Heart right ventricle (tissue), 16 donors: Measurements from ENCODE around the gene HUNK. TPM values are rescaled to one million over a fixed set of nuclear protein-coding genes. Genes with fewer than 3 reads are reported as not detected.

ENCODE experiments used
- ATAC-seq, 8 donors: fragments of 200-7000 bp; cut with Tn5 transposase; one replicate each; pipeline ENCODE4 v1.9.1; 2020; ENCODE audit warnings: mild to moderate bottlenecking in 8 of 8, moderate library complexity in 8 of 8, moderate number of reproducible peaks in 1 of 8
- DNase-seq, 2 donors: peaks; one replicate each; pipeline ENCODE4 v3.0.0-alpha.2; 2020
- H3K27ac ChIP-seq, 10 donors: fragments of 200-600 bp; sonication (generic) in 2 of 10; one replicate each; pipeline versions ENCODE4 v1.5.0 to v1.8.0; 2020 to 2022; ENCODE audit warnings: mild to moderate bottlenecking in 3 of 10
- H3K27me3 ChIP-seq, 7 donors: fragments of 200-600 bp; one replicate each; pipeline ENCODE4 v1.8.0; 2021 to 2022; ENCODE audit warnings: mild to moderate bottlenecking in 2 of 7
- H3K36me3 ChIP-seq, 9 donors: fragments of 200-600 bp; sonication (generic) in 1 of 9; one replicate each; pipeline versions ENCODE4 v1.5.0 to v1.8.0; 2020 to 2022; ENCODE audit warnings: mild to moderate bottlenecking in 2 of 9
- H3K4me1 ChIP-seq, 9 donors: fragments of 200-600 bp; sonication (generic) in 1 of 9; one replicate each; pipeline versions ENCODE4 v1.5.0 to v1.8.0; 2020 to 2022; ENCODE audit warnings: mild to moderate bottlenecking in 4 of 9
- H3K4me3 ChIP-seq, 10 donors: fragments of 200-600 bp; sonication (generic) in 2 of 10; one replicate each; pipeline versions ENCODE4 v1.5.0 to v1.8.0; 2020 to 2022; ENCODE audit warnings: mild to moderate bottlenecking in 7 of 10, moderate library complexity in 2 of 10
- H3K9me3 ChIP-seq, 11 donors: fragments of 200-600 bp in 10 of 11; sonication (generic) in 2 of 11; one replicate each; pipeline versions ENCODE4 v1.5.0 to v1.8.0; 2013 to 2022; ENCODE audit warnings: mild to moderate bottlenecking in 2 of 11, control low read depth in 1 of 11, moderate library complexity in 1 of 11
- CTCF ChIP-seq, 9 donors: fragments of 200-600 bp; sonication (generic) in 2 of 9; IDR thresholded peaks; one replicate each; pipeline versions ENCODE4 v1.5.0 to v1.8.0; 2021 to 2022; ENCODE audit warnings: antibody characterized with exemption in 9 of 9, mild to moderate bottlenecking in 5 of 9, moderate library complexity in 1 of 9
- WGBS, 2 donors: extraction: QIAGEN DNeasy Blood & Tissue Kit; methylation state at CpG; one replicate each; pipeline ENCODE4 v1.1.7; 2013; ENCODE audit warnings: inconsistent platforms in 1 of 2; 5-methylcytosine and 5-hydroxymethylcytosine counted together
- intact Hi-C, 10 donors: fragments of 100-400 bp; cut with DNase I; formaldehyde crosslinking; loops; one replicate each; pipeline versions ENCODE4 v1.11.1 to v1.14.2; 2022
- polyA plus RNA-seq, 2 donors: library from polyadenylated mRNA; stranded (reverse); fragments of 200-250 nt; gene quantifications; one replicate each; pipeline ENCODE4 v1.2.3, GENCODE V29; 2013
- total RNA-seq, 10 donors: library from RNA; stranded (reverse); fragmentation: NEBNext Ultra II Directional in 3 of 10; extraction: Animal tissue kit (Norgen Biotek cat#: 25700) in 3 of 10; gene quantifications; one replicate each; pipeline versions ENCODE4 v1.2.1 to v1.2.4, GENCODE V29; 2021 to 2023
- donor health status: Arrhythmogenic right ventricular cardiomyopathy.
- donor health status: ischemic (EF 13 %, LVEDD 7.1; RV severe dilation, severe dysfunction).
- donor health status: healthy with polysubstance abuse.
- donor health status: DM: no; HTN: yes; CAD: no.
- donor health status: DM: no; HTN: no; CAD: no.
- donor health status: ischemic (EF 25% LVEDD 6.9; RV normal size, moderate dysfunction).
- donor health status: ischemic (EF 25% LVEDD 5.7; RV mildly dilated, moderate dysfunction).
- donor health status: healthy.
- donor health status: DM: yes; HTN: yes; CAD: no.
- donor health status: Ischemic cardiomyopathy.
- donor health status: ischemic (EF 35%, LVEDD 5.7; RV mildly dilated, moderate dysfunction).
- donor health status: nonischemic (EF 11% LVEDD 7.7; RV severe dilation, severe dysfunction).
- donor health status: DM: yes; HTN: yes; CAD: no.
- donor health status: PGD.
- donor health status: ischemic (EF 29% LVEDD 5.4; RV normal size, mild dysfunction).
- donor health status: nonischemic (EF 23%, LVEDD 6.1; RV moderate dilation, normal function).

Gene HUNK
- total and polyA plus RNA-seq, 12 donors, result 0.04 to 0.81 (median 0.10) TPM; not detected in 2

GRCh38 chr21:31877463-31877957, 4.7 kb downstream of the HUNK start:
- ATAC-seq (no peak), DNase-seq (no peak)
- H3K9me3 ChIP-seq, result no peaks in the 10 kb centered on the region
- no peaks in the 10 kb centered on the region for H3K36me3 ChIP-seq
- H3K4me3 ChIP-seq, result no peak overlapping the region
- H3K27ac ChIP-seq, result no peak overlapping the region
- intact Hi-C loops, result loop anchor here in 2 of 10 donors (5.0 to 10.0 kb wide), 2 partner anchors 93 to 390 kb away; no protein-coding TSS in a partner anchor
- no peak for TF ChIP-seq CTCF (IDR thresholded peaks at IDR 0.05)
- WGBS, 2 donors, result 94% methylated on average over 5 of the region's 5 CpGs
- peaks cover 4 to 28% (median 9%) of the 10 kb centered on the region in 9 donors for H3K4me1 ChIP-seq
- peaks cover 0 to 40% (median 29%) of the 10 kb centered on the region in 7 donors for H3K27me3 ChIP-seq

- peaks cover 3 to 23% (median 5%) of the 10 kb centered on the region in 9 donors for H3K4me1 ChIP-seq
- no peak for TF ChIP-seq CTCF (IDR thresholded peaks at IDR 0.05)
- no peaks in the 10 kb centered on the region for H3K9me3 ChIP-seq
- peaks cover 0 to 29% (median 19%) of the 10 kb centered on the region in 7 donors for H3K27me3 ChIP-seq
- H3K27ac ChIP-seq, result no peak overlapping the region
- no peak overlapping the region for H3K4me3 ChIP-seq
- intact Hi-C loops, result loop anchor here in 2 of 10 donors (5.0 to 10.0 kb wide), 2 partner anchors 94 to 388 kb away; no protein-coding TSS in a partner anchor
- ATAC-seq (peak in 5 of 8 donors; percentile 42 to 83 (median 67)), DNase-seq (no peak)
- no peaks in the 10 kb centered on the region for H3K36me3 ChIP-seq
- WGBS, 2 donors, result 36 to 61% methylated on average over 2 of the region's 2 CpGs
Measured at GRCh38 chr21:31878831-31879230, 6.0 kb downstream of the HUNK start.

- ATAC-seq (peak in 4 of 8 donors; percentile 16 to 50 (median 36)), DNase-seq (no peak)
- Histone ChIP-seq H3K4me1 (peaks cover 0 to 19% (median 5%) of the 10 kb centered on the region in 9 donors), H3K27me3 (peaks cover 0 to 25% (median 17%) of the 10 kb centered on the region in 7 donors), H3K9me3 (no peaks in the 10 kb centered on the region), H3K36me3 (no peaks in the 10 kb centered on the region), H3K27ac (no peak overlapping the region), H3K4me3 (no peak overlapping the region)
- WGBS, 2 donors, result 47 to 63% methylated on average over 10 of the region's 10 CpGs
- intact Hi-C loops, result loop anchor here in 2 of 10 donors (5.0 to 10.0 kb wide), 2 partner anchors 94 to 388 kb away; no protein-coding TSS in a partner anchor
- TF ChIP-seq CTCF (IDR thresholded peaks at IDR 0.05), result no peak
Measured at GRCh38 chr21:31879241-31879650, 6.4 kb downstream of the HUNK start.

GRCh38 chr21:31879911-31880310, 7.1 kb downstream of the HUNK start:
- Histone ChIP-seq H3K27ac (no peak overlapping the region), H3K4me1 (peaks cover 0 to 12% (median 5%) of the 10 kb centered on the region in 9 donors), H3K9me3 (no peaks in the 10 kb centered on the region), H3K27me3 (peaks cover 0 to 18% (median 10%) of the 10 kb centered on the region in 7 donors), H3K36me3 (no peaks in the 10 kb centered on the region), H3K4me3 (no peak overlapping the region)
- DNase-seq (no peak), ATAC-seq (peak in 1 of 8 donors; percentile 15)
- WGBS, 2 donors, result 70 to 71% methylated on average over 7 of the region's 7 CpGs
- intact Hi-C loops, result loop anchor here in 3 of 10 donors (5.0 to 10.0 kb wide), 3 partner anchors 95 to 387 kb away; no protein-coding TSS in a partner anchor
- TF ChIP-seq CTCF (IDR thresholded peaks at IDR 0.05), result no peak
